Measurements from ENCODE around the gene SCFD2. TPM values are rescaled to one million over a fixed set of nuclear protein-coding genes. Genes with fewer than 3 reads are reported as not detected.

SCFD2 gene
- total and polyA plus RNA-seq, 8 donors, result 11.4 to 26.6 (median 13.7) TPM

DNA sequence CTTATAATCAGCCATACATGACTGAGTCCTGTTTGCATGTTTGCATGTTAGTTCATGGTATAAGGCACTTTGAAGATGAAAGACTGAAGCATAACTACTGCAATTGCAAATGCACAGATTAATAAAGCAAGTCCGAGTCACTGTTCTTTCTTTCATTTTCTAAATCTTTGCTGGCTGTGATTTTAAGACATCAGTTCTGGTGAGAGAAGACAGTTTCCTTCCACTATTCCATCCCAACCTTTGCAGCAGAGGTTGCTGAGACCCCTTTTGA is 475.4 kb downstream of the SCFD2 start:
- ATAC-seq (no peak), DNase-seq (no peak)
- peaks cover 0 to 7% of the 10 kb centered on the region in 2 donors for H3K9me3 ChIP-seq

DNA sequence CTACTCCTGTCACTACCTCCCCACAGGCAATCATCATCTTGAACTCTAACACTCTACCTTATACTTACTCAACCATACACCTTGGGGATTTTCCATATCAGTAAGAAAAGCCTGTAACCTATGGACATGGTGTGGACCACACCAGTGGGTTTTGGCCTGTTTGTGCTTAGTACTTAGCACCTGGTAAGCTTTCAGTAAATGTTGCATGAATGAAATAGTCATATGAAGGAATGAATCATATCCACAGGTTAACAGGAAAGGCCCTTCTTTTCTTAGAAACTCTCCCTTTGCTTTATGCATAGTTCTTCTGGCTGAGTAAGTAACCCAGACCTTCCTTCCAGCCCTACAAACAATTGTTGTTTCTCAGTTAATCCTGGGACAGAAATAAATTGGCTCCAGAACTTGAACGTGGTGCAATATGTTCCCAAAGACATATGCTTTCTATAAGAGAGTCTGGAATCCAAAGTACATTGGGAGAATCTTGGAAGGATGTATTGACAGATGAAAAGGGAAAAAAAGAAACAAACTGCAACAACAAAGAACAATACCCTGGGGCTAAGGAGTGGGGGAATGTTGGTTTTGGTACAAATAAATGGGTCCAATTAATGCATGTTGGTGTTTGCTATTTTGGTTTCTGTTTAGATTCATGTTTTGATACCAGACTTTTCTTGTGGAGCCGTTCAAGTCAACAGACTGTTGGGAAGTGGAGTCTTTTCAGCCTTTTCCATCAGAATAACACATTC is 475.9 kb downstream of the SCFD2 start:
- no peak overlapping the region for H3K27ac ChIP-seq
- intact Hi-C loops (cut with DNase I), result no loop called here
- DNase-seq, result no peak
- no peak for ATAC-seq
- H3K4me3 ChIP-seq, result no peak overlapping the region
- H3K4me1 ChIP-seq, result no peaks in the 10 kb centered on the region
- H3K27me3 ChIP-seq, result no peaks in the 10 kb centered on the region
- H3K9me3 ChIP-seq, result peaks cover 0 to 7% of the 10 kb centered on the region in 2 donors
- TF ChIP-seq, protein P1, sequence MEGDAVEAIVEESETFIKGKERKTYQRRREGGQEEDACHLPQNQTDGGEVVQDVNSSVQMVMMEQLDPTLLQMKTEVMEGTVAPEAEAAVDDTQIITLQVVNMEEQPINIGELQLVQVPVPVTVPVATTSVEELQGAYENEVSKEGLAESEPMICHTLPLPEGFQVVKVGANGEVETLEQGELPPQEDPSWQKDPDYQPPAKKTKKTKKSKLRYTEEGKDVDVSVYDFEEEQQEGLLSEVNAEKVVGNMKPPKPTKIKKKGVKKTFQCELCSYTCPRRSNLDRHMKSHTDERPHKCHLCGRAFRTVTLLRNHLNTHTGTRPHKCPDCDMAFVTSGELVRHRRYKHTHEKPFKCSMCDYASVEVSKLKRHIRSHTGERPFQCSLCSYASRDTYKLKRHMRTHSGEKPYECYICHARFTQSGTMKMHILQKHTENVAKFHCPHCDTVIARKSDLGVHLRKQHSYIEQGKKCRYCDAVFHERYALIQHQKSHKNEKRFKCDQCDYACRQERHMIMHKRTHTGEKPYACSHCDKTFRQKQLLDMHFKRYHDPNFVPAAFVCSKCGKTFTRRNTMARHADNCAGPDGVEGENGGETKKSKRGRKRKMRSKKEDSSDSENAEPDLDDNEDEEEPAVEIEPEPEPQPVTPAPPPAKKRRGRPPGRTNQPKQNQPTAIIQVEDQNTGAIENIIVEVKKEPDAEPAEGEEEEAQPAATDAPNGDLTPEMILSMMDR (IDR thresholded peaks at IDR 0.05), result no peak
- no peaks in the 10 kb centered on the region for H3K36me3 ChIP-seq

More for the DNA sequence above, 475.4 kb downstream of the SCFD2 start:
- TF ChIP-seq, protein P1 (IDR thresholded peaks at IDR 0.05), result no peak
- H3K27ac ChIP-seq, result no peak overlapping the region
- H3K4me1 ChIP-seq, result no peaks in the 10 kb centered on the region
- intact Hi-C loops (cut with DNase I), result no loop called here
- no peaks in the 10 kb centered on the region for H3K27me3 ChIP-seq
- H3K36me3 ChIP-seq, result no peaks in the 10 kb centered on the region
- no peak overlapping the region for H3K4me3 ChIP-seq

DNA sequence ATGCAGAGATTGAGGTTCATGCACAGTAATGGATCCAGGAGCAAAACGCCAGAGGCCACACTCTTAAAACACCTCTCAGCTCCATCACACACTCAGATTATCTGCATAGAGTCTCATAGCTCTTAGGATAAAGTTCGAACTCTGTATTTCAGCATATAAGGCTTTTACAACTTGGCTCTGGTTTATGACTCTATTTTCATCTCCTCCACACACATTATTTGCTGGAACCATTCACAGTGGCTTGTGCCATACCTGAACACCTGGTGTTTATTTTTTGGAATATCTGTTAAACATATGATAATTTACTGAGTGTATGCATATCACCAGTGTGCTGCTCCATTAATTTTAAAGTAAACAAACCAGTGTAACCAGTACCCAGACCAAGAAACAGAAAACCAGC is 476.5 kb downstream of the SCFD2 start:
- intact Hi-C loops (cut with DNase I), result no loop called here
- TF ChIP-seq, protein P1 (IDR thresholded peaks at IDR 0.05), result no peak
- no peak for ATAC-seq
- Histone ChIP-seq H3K4me3 (no peak overlapping the region), H3K4me1 (no peaks in the 10 kb centered on the region), H3K27ac (no peak overlapping the region), H3K27me3 (no peaks in the 10 kb centered on the region), H3K9me3 (peaks cover 0 to 7% of the 10 kb centered on the region in 2 donors), H3K36me3 (no peaks in the 10 kb centered on the region)
- DNase-seq, result no peak

DNA sequence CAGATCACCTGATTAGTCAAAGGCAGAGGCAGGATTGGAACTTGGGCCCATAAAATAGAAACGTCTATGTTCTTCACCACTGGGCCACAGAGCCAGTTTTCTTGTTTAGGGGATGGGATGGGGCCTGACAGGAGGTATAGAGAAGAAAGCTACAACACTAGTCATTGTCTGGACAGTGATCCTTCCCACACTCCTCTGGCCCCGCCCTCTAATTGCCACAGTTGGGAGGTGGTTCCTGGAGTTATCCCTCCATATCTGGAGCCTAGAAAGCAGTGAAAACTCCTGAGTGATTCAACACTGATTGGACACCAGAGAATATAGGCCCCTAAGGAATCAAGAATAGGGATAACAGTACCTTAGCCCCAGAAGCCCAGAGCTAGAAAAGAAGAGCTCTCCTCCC is 480.9 kb downstream of the SCFD2 start:
- peaks cover 0 to 7% of the 10 kb centered on the region in 2 donors for H3K9me3 ChIP-seq
- no peak for DNase-seq
- no peak overlapping the region for H3K4me3 ChIP-seq
- no peak for ATAC-seq
- H3K36me3 ChIP-seq, result no peaks in the 10 kb centered on the region
- TF ChIP-seq, protein P1 (IDR thresholded peaks at IDR 0.05), result no peak
- H3K27ac ChIP-seq, result no peak overlapping the region
- H3K27me3 ChIP-seq, result no peaks in the 10 kb centered on the region
- H3K4me1 ChIP-seq, result no peaks in the 10 kb centered on the region
- intact Hi-C loops (cut with DNase I), result no loop called here

DNA sequence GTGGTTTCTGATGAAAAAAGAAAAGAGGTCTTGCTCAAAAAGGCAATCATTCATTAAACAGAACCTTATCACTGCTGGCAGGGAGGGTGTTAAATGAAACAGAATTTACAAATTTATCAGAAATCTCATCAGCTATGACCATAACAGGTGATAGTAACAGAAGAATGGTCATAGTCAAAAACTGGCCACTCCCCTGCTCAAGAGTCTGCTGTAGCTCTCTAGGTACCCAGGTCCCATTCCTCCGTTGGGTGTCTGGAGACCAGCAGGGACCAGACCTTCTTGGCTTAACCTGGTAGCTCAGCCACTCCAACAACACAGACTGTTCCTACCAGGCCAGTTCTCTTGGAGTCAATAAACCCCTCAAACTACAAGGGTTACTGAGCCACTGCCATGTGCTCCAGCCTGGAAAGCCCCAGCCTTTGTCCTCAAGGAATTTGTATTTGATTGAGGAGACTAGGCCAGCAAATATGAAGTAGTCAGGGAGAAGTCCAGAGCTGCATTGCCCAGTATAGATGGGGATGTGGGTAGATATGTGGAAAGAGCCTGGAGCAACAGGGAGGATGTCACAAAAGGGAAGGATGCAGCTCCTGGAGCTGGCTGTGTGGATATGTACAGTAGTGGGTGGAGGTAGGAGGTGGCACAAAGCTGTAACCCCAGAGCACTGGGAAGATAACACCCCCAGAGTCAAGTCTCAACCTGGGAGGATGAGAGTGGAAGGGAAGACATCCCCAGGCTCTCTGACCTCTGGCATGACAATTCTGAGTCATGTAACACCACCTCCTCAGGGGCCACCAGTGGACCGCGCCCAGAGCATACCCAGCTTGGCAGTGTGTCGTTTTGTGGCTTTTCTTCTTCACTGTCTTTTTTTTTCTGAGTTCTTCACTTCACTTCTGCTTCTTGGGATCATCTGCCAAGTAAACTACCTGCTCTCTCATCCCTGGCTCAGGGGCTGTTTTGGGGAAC is 481.9 kb downstream of the SCFD2 start:
- peaks cover 0 to 7% of the 10 kb centered on the region in 2 donors for H3K9me3 ChIP-seq
- DNase-seq (no peak), ATAC-seq (no peak)
- no peaks in the 10 kb centered on the region for H3K36me3 ChIP-seq
- no peak overlapping the region for H3K27ac ChIP-seq
- H3K27me3 ChIP-seq, result no peaks in the 10 kb centered on the region
- TF ChIP-seq, protein P1 (IDR thresholded peaks at IDR 0.05), result no peak
- H3K4me1 ChIP-seq, result no peaks in the 10 kb centered on the region
- intact Hi-C loops (cut with DNase I), result no loop called here
- no peak overlapping the region for H3K4me3 ChIP-seq

Data from left lung (tissue), 10 donors.